GM10847 (cell line): ENCODE results near the gene KSR1.

ENCODE experiments used
- POLR2A ChIP-seq: IDR thresholded peaks from 2 replicates; pipeline ENCODE4 v1.6.1; 2011; ENCODE audit not compliant: insufficient read length; ENCODE audit errors: extremely low read depth

The KSR1 gene

GRCh38 chr17:27579304-27579703 is 123.1 kb downstream of the KSR1 start:
- no peak for TF ChIP-seq POLR2A

- no peak for TF ChIP-seq POLR2A
Observed at GRCh38 chr17:27579897-27580321, 123.7 kb downstream of the KSR1 start.

- no peak for TF ChIP-seq POLR2A
Observed at GRCh38 chr17:27581016-27581415, 124.8 kb downstream of the KSR1 start.

- no peak for TF ChIP-seq POLR2A
Observed at GRCh38 chr17:27582696-27583095, 126.4 kb downstream of the KSR1 start.

- no peak for TF ChIP-seq POLR2A
Observed at GRCh38 chr17:27585153-27585681, 129.0 kb downstream of the KSR1 start.

- no peak for TF ChIP-seq POLR2A
Observed at GRCh38 chr17:27585792-27586191, 129.5 kb downstream of the KSR1 start.

GRCh38 chr17:27586203-27586721 is 130.0 kb downstream of the KSR1 start:
- no peak for TF ChIP-seq POLR2A

- TF ChIP-seq POLR2A = no peak
Observed at GRCh38 chr17:27588354-27588753, 132.1 kb downstream of the KSR1 start.

- TF ChIP-seq POLR2A = no peak
Observed at GRCh38 chr17:27590864-27591263, 134.6 kb downstream of the KSR1 start.

GRCh38 chr17:27591986-27592385 is 135.7 kb downstream of the KSR1 start:
- TF ChIP-seq POLR2A = no peak

GRCh38 chr17:27593232-27593856 is 137.1 kb downstream of the KSR1 start:
- TF ChIP-seq POLR2A = no peak

GRCh38 chr17:27593857-27594255 is 137.6 kb downstream of the KSR1 start:
- TF ChIP-seq POLR2A = no peak

GRCh38 chr17:27595208-27595607 is 139.0 kb downstream of the KSR1 start:
- TF ChIP-seq POLR2A = no peak

GRCh38 chr17:27596096-27596495 is 139.8 kb downstream of the KSR1 start:
- TF ChIP-seq POLR2A = no peak

GRCh38 chr17:27596566-27597187 is 140.4 kb downstream of the KSR1 start:
- TF ChIP-seq POLR2A = no peak

- TF ChIP-seq POLR2A = no peak
Observed at GRCh38 chr17:27597188-27597580, 140.9 kb downstream of the KSR1 start.
